Testis (tissue), 2 donors: ENCODE measurements around the gene HAPLN2.

Experiments
- POLR2A ChIP-seq: fragments of 450-650 bp; IDR thresholded peaks from one replicate; pipeline ENCODE4 v1.6.1; 2017; ENCODE audit warnings: antibody characterized with exemption, mild to moderate bottlenecking, moderate library complexity
- TF ChIP-seq, protein P1 (sequence below), 3 experiments: fragments of 450-650 bp in 2 of 3; fragments of 200-600 bp in 1 of 3; sonication (generic) in 1 of 3; IDR thresholded peaks; one replicate each; pipeline ENCODE4 v1.5.1; 2016 to 2019; ENCODE audit warnings: antibody characterized with exemption in 3 of 3, mild to moderate bottlenecking in 2 of 3, moderate library complexity in 1 of 3

DNA sequence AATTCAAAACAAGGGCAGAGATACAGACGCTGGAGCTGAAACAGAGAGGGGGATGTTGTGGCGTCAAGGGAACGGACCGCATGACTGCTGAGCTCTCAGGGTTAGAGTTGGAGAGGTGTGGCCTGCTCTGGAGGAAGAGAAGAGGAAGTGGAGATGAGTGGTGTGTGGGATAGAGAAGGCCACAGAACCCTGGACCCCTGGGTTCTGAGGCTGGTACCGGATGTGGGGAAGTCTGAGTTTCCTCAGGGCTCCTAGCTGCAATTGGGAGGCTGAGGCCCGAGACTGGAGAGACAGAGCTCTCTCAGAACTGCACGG lies 24.5 kb downstream of the HAPLN2 start:
- no peak for TF ChIP-seq POLR2A
- TF ChIP-seq, protein P1, sequence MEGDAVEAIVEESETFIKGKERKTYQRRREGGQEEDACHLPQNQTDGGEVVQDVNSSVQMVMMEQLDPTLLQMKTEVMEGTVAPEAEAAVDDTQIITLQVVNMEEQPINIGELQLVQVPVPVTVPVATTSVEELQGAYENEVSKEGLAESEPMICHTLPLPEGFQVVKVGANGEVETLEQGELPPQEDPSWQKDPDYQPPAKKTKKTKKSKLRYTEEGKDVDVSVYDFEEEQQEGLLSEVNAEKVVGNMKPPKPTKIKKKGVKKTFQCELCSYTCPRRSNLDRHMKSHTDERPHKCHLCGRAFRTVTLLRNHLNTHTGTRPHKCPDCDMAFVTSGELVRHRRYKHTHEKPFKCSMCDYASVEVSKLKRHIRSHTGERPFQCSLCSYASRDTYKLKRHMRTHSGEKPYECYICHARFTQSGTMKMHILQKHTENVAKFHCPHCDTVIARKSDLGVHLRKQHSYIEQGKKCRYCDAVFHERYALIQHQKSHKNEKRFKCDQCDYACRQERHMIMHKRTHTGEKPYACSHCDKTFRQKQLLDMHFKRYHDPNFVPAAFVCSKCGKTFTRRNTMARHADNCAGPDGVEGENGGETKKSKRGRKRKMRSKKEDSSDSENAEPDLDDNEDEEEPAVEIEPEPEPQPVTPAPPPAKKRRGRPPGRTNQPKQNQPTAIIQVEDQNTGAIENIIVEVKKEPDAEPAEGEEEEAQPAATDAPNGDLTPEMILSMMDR (IDR thresholded peaks at IDR 0.05) = no peak
